ENCODE measurements around the gene ZNF22.

The ZNF22 gene

GRCh38 chr10:44960088-44960460 is 40.6 kb upstream of the ZNF22 start:
- peak; percentile 1 for DNase-seq (ENCODE audit: low spot score)
- ChIA-PET CTCF (no interaction called here), POLR2A (ENCODE audit: low non-redundant PET) (interaction anchor here (0.5 kb wide), 1 partner anchor 184 kb away, joined by 3 read pairs; no protein-coding TSS in a partner anchor)
- TF ChIP-seq CTCF (conservative IDR thresholded peaks at IDR 0.05; ENCODE audit: low read depth): no peak
- peak overlapping the region; percentile 72; the same call in 1 of the 2 replicates for H3K27ac ChIP-seq

- H3K27ac ChIP-seq: no peak overlapping the region
- TF ChIP-seq CTCF (conservative IDR thresholded peaks at IDR 0.05; ENCODE audit: low read depth): no peak
- ChIA-PET POLR2A (ENCODE audit: low non-redundant PET) (no interaction called here), CTCF (no interaction called here)
- DNase-seq (ENCODE audit: low spot score): no peak
These were observed 40.1 kb upstream of the ZNF22 start for GRCh38 chr10:44960482-44961229.

GRCh38 chr10:44961230-44961571 is 39.5 kb upstream of the ZNF22 start:
- no peak for TF ChIP-seq CTCF (conservative IDR thresholded peaks at IDR 0.05; ENCODE audit: low read depth)
- ChIA-PET CTCF (interaction anchor here (0.7 to 0.9 kb wide), 2 partner anchors 28 to 29 kb away, joined by 3 read pairs; no protein-coding TSS in a partner anchor), POLR2A (ENCODE audit: low non-redundant PET) (no interaction called here)
- no peak overlapping the region for H3K27ac ChIP-seq
- no peak for DNase-seq (ENCODE audit: low spot score)

GRCh38 chr10:44961931-44962750 is 38.6 kb upstream of the ZNF22 start:
- H3K27ac ChIP-seq: no peak overlapping the region
- no peak for TF ChIP-seq CTCF (conservative IDR thresholded peaks at IDR 0.05; ENCODE audit: low read depth)
- ChIA-PET POLR2A (ENCODE audit: low non-redundant PET) (no interaction called here), CTCF (interaction anchor here (0.6 to 0.9 kb wide), 3 partner anchors 11 to 30 kb away, joined by 3 read pairs; no protein-coding TSS in a partner anchor)
- DNase-seq (ENCODE audit: low spot score): no peak

GRCh38 chr10:44962870-44963738 is 37.6 kb upstream of the ZNF22 start:
- DNase-seq (ENCODE audit: low spot score): no peak
- H3K27ac ChIP-seq: no peak overlapping the region
- TF ChIP-seq CTCF (conservative IDR thresholded peaks at IDR 0.05; ENCODE audit: low read depth): 0 out of 2 replicates have a peak, but pooled peaks have one; percentile 15
- ChIA-PET POLR2A (ENCODE audit: low non-redundant PET) (no interaction called here), CTCF (interaction anchor here (0.6 kb wide), 1 partner anchor 1483 kb away, joined by 3 read pairs; no protein-coding TSS in a partner anchor)

Measured in RWPE1 (cell line).